Vagina (tissue), 2 donors: ENCODE measurements around the gene FAM25A. TPM values are rescaled to one million over a fixed set of nuclear protein-coding genes. Genes with fewer than 3 reads are reported as not detected.

Experiments used
- DNase-seq, 2 donors: peaks; one replicate each; pipeline ENCODE4 v3.0.0-alpha.2; 2017; ENCODE audit errors: extremely low spot score in 2 of 2
- H3K27ac ChIP-seq: fragments of 200-600 bp; sonication (generic); one replicate; pipeline ENCODE4 v1.5.1; 2019
- H3K27me3 ChIP-seq: fragments of 200-600 bp; sonication (generic); one replicate; pipeline ENCODE4 v1.5.1; 2019
- H3K36me3 ChIP-seq, 2 donors: fragments of 200-600 bp; sonication (generic); one replicate each; pipeline ENCODE4 v1.5.1; 2017 to 2019
- H3K4me1 ChIP-seq: fragments of 200-600 bp; sonication (generic); one replicate; pipeline ENCODE4 v1.5.1; 2019
- H3K4me3 ChIP-seq, 2 donors: fragments of 200-600 bp; sonication (generic); 1 replicate in 1 of 2; 2 replicates in 1 of 2; pipeline ENCODE4 v1.5.1; 2016 to 2019
- H3K9me3 ChIP-seq: fragments of 200-600 bp; sonication (generic); one replicate; pipeline ENCODE4 v1.5.1; 2019
- POLR2A ChIP-seq, 2 donors: fragments of 450-650 bp; IDR thresholded peaks; one replicate each; pipeline ENCODE4 v1.6.1; 2017; ENCODE audit warnings: antibody characterized with exemption in 2 of 2, mild to moderate bottlenecking in 2 of 2, moderate library complexity in 2 of 2
- POLR2AphosphoS5 ChIP-seq, 2 donors: sonication (generic); formaldehyde crosslinking; IDR thresholded peaks; one replicate each; pipeline ENCODE4 v1.9.0; 2017; ENCODE audit warnings: antibody characterized with exemption in 2 of 2, mild to moderate bottlenecking in 2 of 2, low read depth in 1 of 2; ENCODE audit not compliant: insufficient read depth in 1 of 2
- intact Hi-C: fragments of 100-400 bp; cut with DNase I; formaldehyde crosslinking; loops from one replicate; pipeline ENCODE4 v1.15.1; 2023
- total RNA-seq: library from RNA; depleted of rRNA; stranded (reverse); fragments of >200 nt; gene quantifications from one replicate; pipeline ENCODE4 v1.2.3, GENCODE V29; 2016
- TF ChIP-seq, protein P1 (sequence below), 3 experiments: fragments of 450-650 bp in 2 of 3; fragments of 200-600 bp in 1 of 3; sonication (generic) in 1 of 3; IDR thresholded peaks; one replicate each; pipeline ENCODE4 v1.5.1; 2017 to 2019; ENCODE audit warnings: antibody characterized with exemption in 3 of 3, mild to moderate bottlenecking in 2 of 3, moderate library complexity in 2 of 3

Gene FAM25A
- total RNA-seq, 1 donor from 2014 or later: 40.0 TPM

DNA sequence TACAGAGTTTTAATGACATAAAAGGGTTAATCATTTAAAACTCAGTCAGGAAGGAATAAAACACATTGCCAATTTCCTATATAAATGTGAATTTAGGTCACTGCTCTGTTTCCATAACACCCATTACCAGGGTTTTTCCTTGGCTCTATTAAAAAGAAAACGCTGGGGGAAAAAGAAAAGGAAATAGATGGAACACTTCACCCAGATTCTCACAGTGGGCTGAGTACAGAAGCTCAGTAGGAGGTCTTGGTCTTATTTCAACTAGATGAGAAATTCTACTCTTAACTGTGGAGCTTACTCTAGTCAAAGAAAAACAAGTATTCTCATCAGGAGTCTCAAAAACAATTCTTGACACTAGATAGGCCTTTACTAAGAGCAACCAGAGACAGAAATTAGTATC, 38.1 kb downstream of the FAM25A start:
- no peaks in the 10 kb centered on the region for H3K27me3 ChIP-seq
- no peaks in the 10 kb centered on the region for H3K9me3 ChIP-seq
- H3K27ac ChIP-seq: no peak overlapping the region
- intact Hi-C loops: no loop called here
- peaks cover 12 to 83% of the 10 kb centered on the region in 2 donors for H3K36me3 ChIP-seq
- TF ChIP-seq, protein P1, sequence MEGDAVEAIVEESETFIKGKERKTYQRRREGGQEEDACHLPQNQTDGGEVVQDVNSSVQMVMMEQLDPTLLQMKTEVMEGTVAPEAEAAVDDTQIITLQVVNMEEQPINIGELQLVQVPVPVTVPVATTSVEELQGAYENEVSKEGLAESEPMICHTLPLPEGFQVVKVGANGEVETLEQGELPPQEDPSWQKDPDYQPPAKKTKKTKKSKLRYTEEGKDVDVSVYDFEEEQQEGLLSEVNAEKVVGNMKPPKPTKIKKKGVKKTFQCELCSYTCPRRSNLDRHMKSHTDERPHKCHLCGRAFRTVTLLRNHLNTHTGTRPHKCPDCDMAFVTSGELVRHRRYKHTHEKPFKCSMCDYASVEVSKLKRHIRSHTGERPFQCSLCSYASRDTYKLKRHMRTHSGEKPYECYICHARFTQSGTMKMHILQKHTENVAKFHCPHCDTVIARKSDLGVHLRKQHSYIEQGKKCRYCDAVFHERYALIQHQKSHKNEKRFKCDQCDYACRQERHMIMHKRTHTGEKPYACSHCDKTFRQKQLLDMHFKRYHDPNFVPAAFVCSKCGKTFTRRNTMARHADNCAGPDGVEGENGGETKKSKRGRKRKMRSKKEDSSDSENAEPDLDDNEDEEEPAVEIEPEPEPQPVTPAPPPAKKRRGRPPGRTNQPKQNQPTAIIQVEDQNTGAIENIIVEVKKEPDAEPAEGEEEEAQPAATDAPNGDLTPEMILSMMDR (IDR thresholded peaks at IDR 0.05): no peak
- TF ChIP-seq POLR2AphosphoS5 (IDR thresholded peaks at IDR 0.05; ENCODE audit: insufficient read depth in 1 of 2, low read depth in 1 of 2) (no peak), POLR2A (IDR thresholded peaks at IDR 0.05) (no peak)
- H3K4me1 ChIP-seq: no peaks in the 10 kb centered on the region
- no peak overlapping the region for H3K4me3 ChIP-seq
- DNase-seq: no peak

DNA sequence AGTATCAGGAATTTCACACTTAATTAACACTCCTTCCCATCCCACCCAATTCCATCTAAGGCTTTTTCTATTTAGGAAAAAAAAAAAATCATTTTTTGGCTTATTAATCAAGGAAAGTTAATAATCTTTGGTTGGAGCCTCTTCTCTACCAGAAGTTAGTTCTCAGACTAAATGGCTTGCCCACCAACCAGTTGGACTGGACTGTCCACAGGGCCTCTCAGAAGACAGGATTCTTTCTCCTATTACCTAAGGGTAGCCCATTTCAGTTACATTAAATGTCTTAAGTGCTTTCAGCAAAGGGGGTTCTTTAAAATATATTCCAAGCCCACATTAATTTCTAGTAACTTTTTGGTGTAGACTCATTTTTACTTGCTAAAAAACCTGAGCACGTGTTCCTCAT, 39.3 kb downstream of the FAM25A start:
- H3K27me3 ChIP-seq: no peaks in the 10 kb centered on the region
- H3K36me3 ChIP-seq: peaks cover 12 to 84% of the 10 kb centered on the region in 2 donors
- intact Hi-C loops: no loop called here
- H3K9me3 ChIP-seq: no peaks in the 10 kb centered on the region
- TF ChIP-seq POLR2AphosphoS5 (IDR thresholded peaks at IDR 0.05; ENCODE audit: insufficient read depth in 1 of 2, low read depth in 1 of 2) (no peak), POLR2A (IDR thresholded peaks at IDR 0.05) (no peak)
- TF ChIP-seq, protein P1 (IDR thresholded peaks at IDR 0.05): no peak
- H3K4me1 ChIP-seq: no peaks in the 10 kb centered on the region
- no peak overlapping the region for H3K4me3 ChIP-seq
- no peak for DNase-seq
- H3K27ac ChIP-seq: no peak overlapping the region

GRCh38 chr10:87060280-87060928, 40.3 kb downstream of the FAM25A start:
- no peaks in the 10 kb centered on the region for H3K27me3 ChIP-seq
- no peak for DNase-seq
- TF ChIP-seq POLR2AphosphoS5 (IDR thresholded peaks at IDR 0.05; ENCODE audit: insufficient read depth in 1 of 2, low read depth in 1 of 2) (no peak), POLR2A (IDR thresholded peaks at IDR 0.05) (no peak)
- TF ChIP-seq, protein P1 (IDR thresholded peaks at IDR 0.05): no peak
- peaks cover 12 to 78% of the 10 kb centered on the region in 2 donors for H3K36me3 ChIP-seq
- no peaks in the 10 kb centered on the region for H3K4me1 ChIP-seq
- H3K9me3 ChIP-seq: no peaks in the 10 kb centered on the region
- intact Hi-C loops: no loop called here
- no peak overlapping the region for H3K27ac ChIP-seq
- H3K4me3 ChIP-seq: no peak overlapping the region

GRCh38 chr10:87064651-87065050, 44.6 kb downstream of the FAM25A start:
- Histone ChIP-seq H3K27me3 (no peaks in the 10 kb centered on the region), H3K36me3 (peaks cover 5 to 74% of the 10 kb centered on the region in 2 donors), H3K9me3 (no peaks in the 10 kb centered on the region), H3K27ac (no peak overlapping the region), H3K4me1 (no peaks in the 10 kb centered on the region), H3K4me3 (no peak overlapping the region)
- TF ChIP-seq POLR2AphosphoS5 (IDR thresholded peaks at IDR 0.05; ENCODE audit: insufficient read depth in 1 of 2, low read depth in 1 of 2): no peak
- TF ChIP-seq, protein P1 (IDR thresholded peaks at IDR 0.05): no peak
- TF ChIP-seq POLR2A (IDR thresholded peaks at IDR 0.05): no peak
- intact Hi-C loops: no loop called here
- DNase-seq: no peak

GRCh38 chr10:87066178-87066577, 46.1 kb downstream of the FAM25A start:
- H3K4me3 ChIP-seq: no peak overlapping the region
- DNase-seq: no peak
- H3K27ac ChIP-seq: no peak overlapping the region
- intact Hi-C loops: no loop called here
- no peaks in the 10 kb centered on the region for H3K9me3 ChIP-seq
- H3K4me1 ChIP-seq: no peaks in the 10 kb centered on the region
- H3K27me3 ChIP-seq: no peaks in the 10 kb centered on the region
- peaks cover 0 to 69% of the 10 kb centered on the region in 2 donors for H3K36me3 ChIP-seq
- TF ChIP-seq POLR2A (IDR thresholded peaks at IDR 0.05): no peak
